NB4 (cell line): ENCODE measurements around the gene APPL2.

Experiments
- CTCF ChIP-seq: IDR thresholded peaks from one replicate; pipeline ENCODE4 v1.5.1; 2012; ENCODE audit warnings: low read depth, low read length
- POLR2A ChIP-seq: IDR thresholded peaks from 2 replicates; pipeline ENCODE4 v1.6.1; 2011; ENCODE audit warnings: mild to moderate bottlenecking; ENCODE audit not compliant: insufficient read length; ENCODE audit errors: extremely low read depth

- TF ChIP-seq POLR2A (no peak), CTCF (no peak)
These were observed 14.2 kb downstream of the APPL2 start for GRCh38 chr12:105221583-105222283.
